ENCODE results near the gene SOX6. TPM values are rescaled to one million over a fixed set of nuclear protein-coding genes. Genes with fewer than 3 reads are reported as not detected.

The SOX6 gene
- total and polyA plus RNA-seq, 2 of the 13 experiments (the other 11 are each of a cell fraction or from before 2014, with no cell fraction given) = 2.6 to 11.2 TPM

- TF ChIP-seq ZNF292 (CRISPR knock-in tag; IDR thresholded peaks at IDR 0.05; ENCODE audit: borderline replicate concordance, low read depth) (0 out of 2 replicates have a peak, but pooled peaks have one; percentile 51), ZSCAN21 (CRISPR knock-in tag; IDR thresholded peaks at IDR 0.05; ENCODE audit: borderline replicate concordance) (no peak), ZBTB20 (CRISPR knock-in tag; IDR thresholded peaks at IDR 0.05; ENCODE audit: borderline replicate concordance, low read depth) (0 out of 2 replicates have a peak, but pooled peaks have one; percentile 41), MAFF (IDR thresholded peaks at IDR 0.05; ENCODE audit: low read depth, low read length) (0 out of 2 replicates have a peak, but pooled peaks have one; percentile 8), PPARG (CRISPR knock-in tag; conservative IDR thresholded peaks at IDR 0.05) (peak; percentile 69; the same call in 1 of the 2 replicates), ZBTB2 (CRISPR knock-in tag; IDR thresholded peaks at IDR 0.05; ENCODE audit: low read depth) (no peak), PITX1 (CRISPR knock-in tag; IDR thresholded peaks at IDR 0.05) (no peak), SAP130 (CRISPR knock-in tag; IDR thresholded peaks at IDR 0.05; ENCODE audit: low read depth) (peak; percentile 36; the same call in 1 of the 2 replicates), FOXP4 (CRISPR knock-in tag; IDR thresholded peaks at IDR 0.05) (0 out of 2 replicates have a peak, but pooled peaks have one; percentile 22), CREB1 (IDR thresholded peaks at IDR 0.05) (no peak), CREB1 (CRISPR knock-in tag; IDR thresholded peaks at IDR 0.05) (0 out of 2 replicates have a peak, but pooled peaks have one; percentile 18)
- TF ChIP-seq, protein P1, sequence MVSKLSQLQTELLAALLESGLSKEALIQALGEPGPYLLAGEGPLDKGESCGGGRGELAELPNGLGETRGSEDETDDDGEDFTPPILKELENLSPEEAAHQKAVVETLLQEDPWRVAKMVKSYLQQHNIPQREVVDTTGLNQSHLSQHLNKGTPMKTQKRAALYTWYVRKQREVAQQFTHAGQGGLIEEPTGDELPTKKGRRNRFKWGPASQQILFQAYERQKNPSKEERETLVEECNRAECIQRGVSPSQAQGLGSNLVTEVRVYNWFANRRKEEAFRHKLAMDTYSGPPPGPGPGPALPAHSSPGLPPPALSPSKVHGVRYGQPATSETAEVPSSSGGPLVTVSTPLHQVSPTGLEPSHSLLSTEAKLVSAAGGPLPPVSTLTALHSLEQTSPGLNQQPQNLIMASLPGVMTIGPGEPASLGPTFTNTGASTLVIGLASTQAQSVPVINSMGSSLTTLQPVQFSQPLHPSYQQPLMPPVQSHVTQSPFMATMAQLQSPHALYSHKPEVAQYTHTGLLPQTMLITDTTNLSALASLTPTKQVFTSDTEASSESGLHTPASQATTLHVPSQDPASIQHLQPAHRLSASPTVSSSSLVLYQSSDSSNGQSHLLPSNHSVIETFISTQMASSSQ (IDR thresholded peaks at IDR 0.05; ENCODE audit: low read depth) = peak; percentile 91
- TF ChIP-seq, protein P1 (CRISPR knock-in tag; IDR thresholded peaks at IDR 0.05; ENCODE audit: borderline replicate concordance) = peak; percentile 93; the same call in 1 of the 2 replicates
- TF ChIP-seq, protein P2, sequence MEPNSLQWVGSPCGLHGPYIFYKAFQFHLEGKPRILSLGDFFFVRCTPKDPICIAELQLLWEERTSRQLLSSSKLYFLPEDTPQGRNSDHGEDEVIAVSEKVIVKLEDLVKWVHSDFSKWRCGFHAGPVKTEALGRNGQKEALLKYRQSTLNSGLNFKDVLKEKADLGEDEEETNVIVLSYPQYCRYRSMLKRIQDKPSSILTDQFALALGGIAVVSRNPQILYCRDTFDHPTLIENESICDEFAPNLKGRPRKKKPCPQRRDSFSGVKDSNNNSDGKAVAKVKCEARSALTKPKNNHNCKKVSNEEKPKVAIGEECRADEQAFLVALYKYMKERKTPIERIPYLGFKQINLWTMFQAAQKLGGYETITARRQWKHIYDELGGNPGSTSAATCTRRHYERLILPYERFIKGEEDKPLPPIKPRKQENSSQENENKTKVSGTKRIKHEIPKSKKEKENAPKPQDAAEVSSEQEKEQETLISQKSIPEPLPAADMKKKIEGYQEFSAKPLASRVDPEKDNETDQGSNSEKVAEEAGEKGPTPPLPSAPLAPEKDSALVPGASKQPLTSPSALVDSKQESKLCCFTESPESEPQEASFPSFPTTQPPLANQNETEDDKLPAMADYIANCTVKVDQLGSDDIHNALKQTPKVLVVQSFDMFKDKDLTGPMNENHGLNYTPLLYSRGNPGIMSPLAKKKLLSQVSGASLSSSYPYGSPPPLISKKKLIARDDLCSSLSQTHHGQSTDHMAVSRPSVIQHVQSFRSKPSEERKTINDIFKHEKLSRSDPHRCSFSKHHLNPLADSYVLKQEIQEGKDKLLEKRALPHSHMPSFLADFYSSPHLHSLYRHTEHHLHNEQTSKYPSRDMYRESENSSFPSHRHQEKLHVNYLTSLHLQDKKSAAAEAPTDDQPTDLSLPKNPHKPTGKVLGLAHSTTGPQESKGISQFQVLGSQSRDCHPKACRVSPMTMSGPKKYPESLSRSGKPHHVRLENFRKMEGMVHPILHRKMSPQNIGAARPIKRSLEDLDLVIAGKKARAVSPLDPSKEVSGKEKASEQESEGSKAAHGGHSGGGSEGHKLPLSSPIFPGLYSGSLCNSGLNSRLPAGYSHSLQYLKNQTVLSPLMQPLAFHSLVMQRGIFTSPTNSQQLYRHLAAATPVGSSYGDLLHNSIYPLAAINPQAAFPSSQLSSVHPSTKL (CRISPR knock-in tag; IDR thresholded peaks at IDR 0.05) = peak; percentile 41; the same call in 1 of the 2 replicates
Measured at GRCh38 chr11:16261836-16262644, 94.3 kb downstream of the SOX6 start (continued).
